Inflammatory macrophage treated with lipopolysaccharide for 4 hours (primary cell): ENCODE data around the gene GFRA4.
"Not testable (repeated sequence)": the region's sequence is repeated elsewhere in the genome, so short reads cannot be mapped to it uniquely, and the experiment has no call there.

Experiments used
- DNase-seq: peaks from one replicate; pipeline ENCODE4 v3.0.0-alpha.2; 2020

The GFRA4 gene

DNA sequence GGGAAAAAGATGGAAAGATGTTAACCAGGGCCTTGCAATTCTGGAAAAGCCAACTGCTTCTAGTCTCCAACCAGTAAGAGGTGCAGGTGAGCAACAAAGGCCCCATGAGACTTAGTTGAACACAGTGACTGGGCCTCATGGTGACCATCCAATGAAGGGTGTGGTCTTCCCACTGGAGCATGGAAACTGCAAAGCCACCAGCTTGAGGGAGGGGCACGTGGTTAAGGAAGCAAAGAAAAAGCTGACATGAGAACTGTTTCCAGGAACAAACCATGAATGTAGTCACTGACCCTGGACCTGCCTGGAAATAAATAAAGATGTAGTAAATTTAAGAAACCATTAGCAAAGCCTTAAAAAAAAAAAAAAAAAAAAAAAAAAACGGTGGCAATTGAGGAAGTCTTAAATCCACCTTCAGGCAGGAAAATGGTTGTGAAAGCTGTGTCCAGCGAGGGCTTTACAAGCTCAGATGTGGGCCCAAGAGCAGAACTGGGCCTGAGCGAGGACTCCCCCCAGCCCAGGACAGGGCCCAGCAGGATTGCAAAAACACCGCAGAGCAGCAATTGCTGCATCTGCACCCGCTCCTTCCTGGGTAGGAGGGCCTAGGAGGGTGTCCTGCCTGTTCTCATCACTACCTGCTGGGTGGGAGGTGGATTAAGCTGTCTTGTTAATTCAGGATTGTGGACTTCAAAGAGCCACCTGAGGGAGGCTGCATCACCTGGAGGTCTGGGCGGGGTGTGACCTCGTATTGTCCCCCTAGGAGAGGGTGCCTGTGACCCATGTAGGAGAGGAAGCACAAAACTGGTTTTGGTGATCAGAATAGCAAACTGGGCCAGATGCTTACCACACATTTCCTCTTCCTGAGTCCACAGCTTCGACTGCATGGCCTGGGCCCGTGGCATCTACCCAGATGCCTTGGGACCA lies 10.3 kb downstream of the GFRA4 start:
- DNase-seq = peak; percentile 16

DNA sequence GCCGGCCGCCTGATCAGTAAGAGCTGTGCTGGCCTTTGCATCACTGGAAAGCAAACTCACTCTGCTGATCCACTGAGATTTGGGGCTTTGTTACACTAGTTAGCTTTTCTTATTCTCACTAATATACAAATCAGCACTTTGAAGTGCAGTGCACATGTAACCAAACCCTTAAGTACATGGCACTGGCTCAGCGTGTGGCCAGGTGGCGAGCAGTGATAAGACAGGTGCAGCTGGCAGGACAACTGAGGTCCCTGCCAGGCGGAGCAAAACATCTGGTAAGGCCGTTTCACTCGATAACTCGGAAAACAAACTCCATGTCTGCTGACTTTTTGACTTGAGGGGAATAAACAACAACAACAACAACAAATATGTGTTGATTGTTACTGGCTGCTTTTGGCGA lies 11.0 kb downstream of the GFRA4 start:
- no peak for DNase-seq

DNA sequence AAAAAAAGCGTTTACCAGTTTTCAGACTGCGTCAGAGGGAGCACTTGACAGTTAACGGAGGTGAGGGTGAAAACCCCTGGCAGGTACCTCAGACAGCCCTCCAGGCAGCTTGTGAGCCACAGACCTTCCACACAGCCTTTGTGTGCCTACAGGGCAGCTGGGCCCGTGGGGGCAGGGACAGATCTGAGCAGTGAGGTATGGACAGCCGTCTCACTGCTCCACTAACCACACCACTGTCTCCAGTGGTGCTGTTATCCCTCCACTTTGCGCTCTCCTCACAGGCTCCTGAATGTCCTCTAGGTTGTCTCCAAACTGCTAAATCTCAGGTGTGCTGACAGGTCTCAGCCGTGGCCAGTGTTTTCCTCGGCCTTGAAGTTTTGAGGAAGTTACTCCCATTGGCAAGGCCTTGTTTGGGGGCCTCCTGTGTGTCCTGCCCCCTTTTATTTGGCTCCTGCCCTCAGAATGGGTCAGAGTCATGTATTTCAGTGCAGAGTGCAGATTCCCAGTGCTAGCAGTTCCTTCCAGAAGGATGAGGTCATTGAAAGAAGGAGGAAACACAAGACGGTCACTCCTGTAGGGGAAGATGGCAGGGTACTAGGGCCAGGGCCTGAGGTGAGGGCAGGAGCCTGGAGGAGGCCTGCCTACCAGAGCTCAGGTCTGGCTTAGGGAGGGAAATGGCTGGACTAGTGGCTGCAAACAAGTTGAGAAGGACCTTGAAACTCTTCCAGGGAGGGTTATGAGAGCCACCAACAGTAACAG lies 11.8 kb downstream of the GFRA4 start:
- DNase-seq = peak; percentile 15

DNA sequence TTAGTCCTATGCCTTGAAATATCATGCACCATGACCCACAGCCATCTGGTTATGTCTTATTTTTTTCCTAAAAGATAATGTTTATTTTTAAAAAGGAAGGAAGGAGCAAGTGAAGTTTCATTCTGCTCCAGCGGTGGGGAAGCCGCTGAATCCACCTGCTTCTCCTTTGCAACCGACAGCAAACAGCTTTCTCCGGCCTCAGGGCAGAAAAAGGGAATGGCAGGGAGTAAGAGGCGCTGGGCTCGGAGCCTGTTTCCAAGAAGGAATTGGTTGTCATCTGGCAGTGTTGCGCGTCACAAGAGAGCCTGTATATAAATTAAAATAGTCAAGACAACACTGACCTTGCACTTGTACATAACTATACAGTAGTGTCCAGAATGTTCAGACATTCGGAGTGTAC lies 14.2 kb downstream of the GFRA4 start:
- DNase-seq = no peak

DNA sequence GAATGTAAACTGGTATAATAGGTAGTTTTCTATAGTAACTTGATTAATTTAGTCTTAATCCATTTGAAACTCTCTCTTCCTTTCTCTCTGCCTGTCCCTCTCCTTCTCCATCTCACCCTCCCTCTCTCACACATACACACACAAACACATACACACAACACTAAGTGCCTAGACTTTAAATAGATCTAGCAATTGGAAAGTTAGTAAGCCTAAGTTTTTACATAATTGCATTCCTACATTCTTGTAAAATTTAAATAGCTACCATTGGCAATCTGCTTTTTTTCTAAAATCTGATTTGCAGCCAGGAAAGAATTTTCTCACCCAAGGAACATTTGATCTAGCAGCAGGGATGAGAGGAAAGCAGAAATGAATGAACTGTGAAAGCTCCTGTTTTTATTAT lies 15.7 kb downstream of the GFRA4 start:
- no peak for DNase-seq

DNA sequence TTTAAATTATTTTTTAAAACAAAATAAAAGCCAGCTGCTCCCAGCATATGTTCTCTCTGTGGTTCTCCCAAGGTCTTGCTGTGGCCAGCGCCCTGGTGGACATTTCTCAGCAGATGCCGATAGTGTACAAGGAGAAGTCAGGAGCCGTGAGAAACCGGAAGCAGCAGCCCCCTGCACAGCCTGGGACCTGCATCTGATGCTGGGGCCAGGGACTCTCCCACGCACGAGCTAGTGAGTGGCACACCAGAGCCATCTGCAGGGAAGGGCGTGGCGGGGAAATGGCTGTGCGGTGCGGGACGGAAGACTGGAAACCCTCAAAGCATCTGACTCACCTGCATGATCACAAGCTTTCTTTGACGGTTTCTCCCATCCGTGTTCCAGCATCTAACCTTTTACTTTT lies 16.5 kb downstream of the GFRA4 start:
- no peak for DNase-seq

DNA sequence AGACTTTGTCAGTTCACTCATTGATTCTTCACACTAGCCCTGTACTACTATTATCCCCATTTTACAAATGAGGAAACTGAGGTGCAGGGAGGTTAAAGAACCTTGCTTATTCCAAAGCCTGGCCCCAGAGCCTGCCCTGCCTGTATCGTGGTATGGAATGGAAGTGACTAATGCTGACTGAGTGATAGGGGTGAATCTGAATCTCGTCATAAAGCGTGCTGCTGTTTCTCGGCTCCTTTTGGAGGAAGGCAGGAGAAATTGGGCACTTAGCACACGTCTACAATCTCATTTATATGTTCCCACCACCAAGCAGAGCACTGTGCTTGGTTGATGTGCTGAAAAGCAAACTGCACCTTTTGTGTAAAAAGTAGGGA lies 17.1 kb downstream of the GFRA4 start:
- no peak for DNase-seq

DNA sequence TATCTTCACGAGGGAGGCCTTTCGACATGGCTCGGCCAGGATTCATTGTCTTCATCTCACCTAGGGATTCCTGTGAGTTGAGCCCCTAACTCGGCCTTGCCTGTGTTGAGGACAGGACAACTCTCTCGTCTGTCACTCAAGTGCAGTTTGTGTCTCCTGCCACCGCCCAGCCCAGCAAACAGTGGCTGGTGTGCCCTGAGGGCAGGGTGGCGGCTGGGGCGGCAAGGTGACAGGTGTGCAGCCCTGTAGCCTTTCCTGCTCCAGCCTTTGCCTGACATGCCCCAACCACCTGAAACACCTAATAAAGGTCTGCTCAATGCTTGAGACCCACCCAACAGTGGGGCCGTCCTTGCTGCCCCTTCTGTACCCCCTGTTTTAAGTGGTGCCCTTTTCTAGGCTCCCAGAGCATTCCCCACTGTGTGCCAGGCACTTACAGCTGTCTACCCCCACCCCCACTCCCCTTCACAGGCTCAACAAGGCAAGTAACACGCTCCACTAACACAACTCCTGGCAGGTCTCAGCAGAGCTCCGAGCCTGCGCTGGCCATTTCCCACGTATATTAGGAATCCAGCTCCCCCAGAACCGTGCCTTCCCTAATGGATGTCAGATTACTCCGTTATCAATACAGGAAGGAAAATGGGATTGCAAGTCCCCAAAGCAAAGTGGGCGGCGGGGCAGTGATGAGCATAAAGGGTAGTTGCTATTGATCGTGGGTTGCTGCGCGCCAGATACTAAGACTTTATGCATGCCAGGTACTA lies 17.7 kb downstream of the GFRA4 start:
- DNase-seq = no peak

DNA sequence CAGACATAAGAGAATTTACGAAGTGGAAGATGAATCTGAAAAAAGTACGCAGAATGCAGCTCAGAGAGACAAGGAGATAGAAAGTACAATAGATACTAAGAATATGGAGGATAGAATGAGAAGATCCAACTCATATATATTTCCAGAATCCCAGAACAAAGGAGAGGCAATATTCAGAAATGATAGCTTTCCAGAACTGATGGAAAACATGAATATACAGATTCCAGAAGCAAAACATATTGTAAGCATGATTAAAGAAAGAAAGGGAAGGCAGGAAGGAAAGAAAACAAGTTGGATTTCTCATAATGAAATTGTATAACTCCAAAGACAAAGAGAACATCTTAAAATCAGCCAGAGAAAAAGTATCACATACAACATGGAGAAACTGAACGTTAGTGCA lies 22.9 kb downstream of the GFRA4 start:
- DNase-seq = no peak

DNA sequence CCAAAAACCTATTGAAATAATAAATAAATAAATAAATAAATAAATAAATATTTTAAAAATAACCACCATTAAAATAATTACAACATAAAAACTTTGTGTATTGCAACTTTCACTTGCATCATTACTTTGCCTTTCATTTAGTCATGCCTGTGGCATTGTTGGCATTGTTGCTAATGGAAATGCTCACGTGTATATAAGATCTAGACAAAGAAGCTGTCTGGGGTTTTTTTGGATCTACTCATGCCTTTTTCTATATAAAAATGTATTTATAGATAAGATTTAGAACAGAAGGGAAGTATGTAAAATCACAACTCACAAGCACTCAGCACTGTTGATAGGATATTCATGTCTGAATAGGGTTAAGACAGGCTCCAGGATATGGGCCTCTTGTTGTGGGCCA lies 27.9 kb downstream of the GFRA4 start:
- no peak for DNase-seq

DNA sequence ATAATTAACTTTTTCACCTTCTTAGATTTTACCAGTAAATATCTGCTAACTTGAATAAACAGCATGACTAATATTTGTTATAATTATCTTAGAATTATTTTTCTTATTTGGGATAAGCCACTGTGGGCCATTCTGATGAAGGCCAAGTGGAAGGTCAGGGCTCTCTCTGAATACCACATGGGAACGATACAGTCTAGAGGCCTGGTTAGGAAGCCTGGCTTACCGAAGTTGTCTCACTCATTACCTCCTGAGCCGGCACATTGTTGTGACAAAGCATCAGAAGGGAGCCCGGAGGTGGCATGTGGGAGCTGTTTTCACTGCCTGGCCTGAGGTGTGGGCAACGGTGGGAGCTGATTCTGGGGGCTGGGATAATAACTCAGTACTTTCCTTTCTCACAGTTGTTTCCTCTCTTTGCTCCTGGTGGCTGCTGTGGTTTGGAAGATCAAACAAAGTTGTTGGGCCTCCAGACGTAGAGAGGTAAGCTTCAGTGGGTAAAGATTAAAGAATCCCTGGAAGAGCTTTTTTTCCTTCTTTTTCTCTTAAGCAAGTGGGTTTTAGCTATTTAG lies 29.2 kb downstream of the GFRA4 start:
- DNase-seq = no peak

DNA sequence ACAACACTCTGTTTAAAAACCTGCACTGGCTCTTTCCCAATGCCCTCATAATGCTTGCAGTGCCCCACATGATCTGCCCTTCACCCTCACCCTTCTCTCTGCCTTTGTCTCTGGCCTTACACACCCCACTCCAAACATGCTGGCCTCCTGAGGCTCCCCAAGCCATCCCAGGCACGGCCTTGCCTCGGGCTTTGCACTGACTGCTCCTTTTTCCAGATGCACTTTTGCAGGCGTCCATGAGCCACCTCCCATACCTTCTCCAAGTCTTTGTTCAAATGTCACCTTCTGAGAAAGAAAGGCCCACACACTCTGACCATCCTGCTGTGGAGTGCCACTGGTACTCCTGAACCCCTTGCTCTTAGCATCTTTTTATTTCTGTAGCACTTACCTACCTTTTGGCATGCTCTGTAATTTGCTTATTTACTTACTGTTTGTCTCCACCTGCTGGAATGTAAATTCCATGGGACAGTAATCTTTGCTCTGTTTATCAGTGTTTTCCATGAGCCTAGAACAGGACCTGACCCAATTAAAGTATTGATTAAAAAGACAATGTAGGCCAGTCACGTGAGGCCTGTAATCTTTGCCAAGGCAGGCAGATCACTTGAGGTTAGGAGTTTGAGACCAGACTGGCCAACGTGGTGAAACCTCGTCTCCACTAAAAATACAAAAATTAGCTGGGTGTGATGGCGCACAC lies 30.7 kb downstream of the GFRA4 start:
- no peak for DNase-seq

DNA sequence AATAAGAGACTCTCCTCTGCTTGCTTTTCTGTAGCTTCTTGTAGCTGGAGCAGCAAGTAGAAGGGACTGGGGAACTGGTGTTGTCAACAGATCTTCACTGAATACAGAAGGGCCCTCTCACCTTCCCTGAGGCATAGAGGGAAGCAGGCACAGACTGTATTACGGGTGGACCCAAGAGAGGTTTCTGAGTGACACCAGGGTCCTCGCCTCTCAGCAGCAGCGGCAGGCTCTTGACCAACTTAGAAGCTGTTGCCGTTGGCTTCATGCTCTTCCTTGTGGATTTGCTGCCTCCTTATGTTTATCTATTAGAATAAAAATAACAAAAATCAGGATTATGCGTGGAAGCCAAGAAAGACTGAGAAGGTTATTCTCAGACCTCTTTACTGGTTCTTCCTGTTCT lies 31.7 kb downstream of the GFRA4 start:
- DNase-seq = no peak

DNA sequence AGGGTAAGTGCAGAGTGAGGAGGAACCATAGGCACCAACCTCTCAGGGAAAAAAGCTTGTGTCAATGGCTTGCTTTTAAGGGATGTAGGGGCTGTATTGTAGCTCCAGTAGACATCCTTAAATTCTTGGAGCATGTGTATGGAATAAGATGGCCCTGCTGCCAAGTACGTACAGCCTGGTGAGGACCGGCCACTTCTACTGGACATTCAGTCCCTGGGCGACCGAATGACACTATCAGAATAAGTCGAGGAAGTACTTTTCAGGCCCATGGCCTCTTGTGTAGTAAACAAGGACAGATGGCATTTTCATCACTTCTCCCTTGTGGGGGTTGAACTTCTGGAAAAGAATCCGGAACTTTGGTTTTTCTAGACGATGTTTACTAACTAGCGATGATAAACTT lies 32.8 kb downstream of the GFRA4 start:
- DNase-seq = no peak

DNA sequence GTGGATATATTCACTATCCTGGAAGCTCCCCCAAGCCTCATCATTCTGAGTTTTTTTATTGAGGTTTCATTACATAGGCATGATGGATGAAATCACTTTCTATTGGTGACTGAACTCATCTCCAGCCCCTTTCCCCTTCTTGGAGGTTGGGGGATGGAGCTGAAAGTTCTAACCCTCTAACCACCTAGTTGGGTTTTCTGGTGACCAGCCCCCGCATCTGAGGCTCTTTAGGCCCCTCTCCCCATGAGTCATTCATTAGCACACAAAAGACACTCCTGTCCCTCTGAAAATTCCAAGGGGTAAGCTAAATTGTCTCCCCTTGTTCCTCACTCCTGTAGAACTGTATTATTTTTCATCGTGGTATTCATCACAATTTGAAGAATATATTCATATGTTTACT lies 33.3 kb downstream of the GFRA4 start:
- no peak for DNase-seq

DNA sequence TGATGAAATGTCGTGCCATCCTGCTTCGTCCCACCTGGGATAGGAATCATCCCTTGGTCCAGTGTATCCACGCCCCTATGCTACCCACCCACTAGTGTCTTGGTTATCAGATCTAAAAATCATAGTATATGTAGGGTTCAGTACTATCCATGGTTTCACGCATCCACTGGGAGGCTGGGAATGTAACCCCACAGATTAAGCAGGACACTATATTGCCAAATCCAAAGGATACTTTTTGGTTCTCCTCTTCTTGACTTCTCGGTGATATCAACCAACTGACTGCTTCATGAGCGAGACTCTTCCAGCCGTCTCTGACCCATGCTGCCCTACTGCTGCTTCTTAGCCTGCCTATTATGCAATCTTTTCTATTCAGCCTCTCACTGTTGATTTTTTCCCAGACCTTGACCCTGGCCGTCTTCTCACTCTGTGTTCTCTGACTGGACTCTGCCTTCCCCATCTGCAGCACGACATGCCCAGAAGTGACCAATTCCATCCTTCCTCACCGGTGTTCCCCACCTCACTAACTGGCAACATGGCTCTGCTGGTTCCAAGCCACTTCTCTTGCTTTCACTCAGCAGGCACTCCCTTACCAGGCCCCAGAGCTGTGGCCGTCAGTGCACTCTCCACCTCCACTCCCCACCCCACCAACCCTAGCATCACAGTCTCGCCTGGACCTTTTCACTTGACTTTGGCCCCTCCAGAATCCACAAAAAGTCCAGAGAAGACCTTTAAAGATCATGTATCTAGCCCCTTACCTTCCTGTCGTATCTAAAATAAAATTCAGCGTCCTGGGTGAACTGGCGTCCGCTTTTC lies 34.5 kb downstream of the GFRA4 start:
- no peak for DNase-seq

DNA sequence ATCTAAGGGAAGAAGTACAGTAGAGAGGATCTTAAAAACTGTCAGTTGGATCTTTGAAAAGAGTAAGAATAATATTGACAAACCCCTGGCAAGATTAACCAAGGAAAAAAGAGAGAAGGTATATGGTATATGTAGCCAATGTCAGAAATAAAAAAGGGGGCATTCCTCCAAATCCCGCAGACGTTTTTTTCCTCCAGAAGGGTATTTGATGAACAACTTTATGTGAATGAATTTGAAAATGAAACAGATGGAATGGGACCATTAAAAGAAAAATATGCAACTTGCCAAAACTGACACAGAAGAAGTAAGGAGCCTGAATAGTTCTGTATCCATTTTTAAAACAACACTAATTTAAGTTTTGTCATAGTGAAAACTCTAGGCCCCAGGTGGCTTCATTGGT lies 35.7 kb downstream of the GFRA4 start:
- DNase-seq = no peak

DNA sequence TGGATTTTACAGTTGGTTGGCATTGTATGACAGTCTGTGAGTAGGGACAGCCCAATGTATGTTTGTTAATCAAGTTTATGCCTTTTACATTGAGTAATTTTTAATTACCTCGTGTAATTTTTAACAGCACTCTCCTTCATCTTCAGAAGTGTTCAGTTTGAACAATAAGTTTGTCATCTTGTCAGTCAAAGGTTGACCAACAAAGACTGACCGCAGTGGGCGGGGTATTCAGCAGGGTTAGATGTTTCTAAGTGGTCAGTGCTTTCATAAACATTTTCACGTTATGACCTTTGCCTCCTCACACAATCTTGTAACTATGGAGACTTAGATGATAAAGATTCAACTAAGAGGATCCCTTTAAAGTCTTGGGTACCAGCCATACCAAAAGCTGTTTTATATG lies 40.8 kb downstream of the GFRA4 start:
- no peak for DNase-seq

DNA sequence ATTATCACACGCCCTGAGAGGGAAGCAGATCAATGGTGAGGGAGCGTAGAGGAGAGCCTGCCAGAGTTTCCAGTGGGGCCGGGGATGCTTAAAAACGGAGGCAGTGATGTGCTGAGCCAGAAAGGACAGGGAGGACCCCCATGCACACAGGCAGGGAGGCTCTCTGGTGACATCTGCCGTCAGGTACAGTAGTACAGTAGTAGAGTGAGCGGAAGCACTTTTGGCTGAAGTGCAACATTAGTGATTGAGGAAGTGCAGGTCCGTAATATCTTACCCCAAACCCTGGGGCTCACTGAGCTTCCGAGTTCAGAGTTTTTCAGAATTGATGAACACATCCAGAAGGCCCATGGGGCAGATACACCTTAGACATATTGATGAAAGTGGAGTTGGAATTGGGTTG lies 42.1 kb downstream of the GFRA4 start:
- no peak for DNase-seq

DNA sequence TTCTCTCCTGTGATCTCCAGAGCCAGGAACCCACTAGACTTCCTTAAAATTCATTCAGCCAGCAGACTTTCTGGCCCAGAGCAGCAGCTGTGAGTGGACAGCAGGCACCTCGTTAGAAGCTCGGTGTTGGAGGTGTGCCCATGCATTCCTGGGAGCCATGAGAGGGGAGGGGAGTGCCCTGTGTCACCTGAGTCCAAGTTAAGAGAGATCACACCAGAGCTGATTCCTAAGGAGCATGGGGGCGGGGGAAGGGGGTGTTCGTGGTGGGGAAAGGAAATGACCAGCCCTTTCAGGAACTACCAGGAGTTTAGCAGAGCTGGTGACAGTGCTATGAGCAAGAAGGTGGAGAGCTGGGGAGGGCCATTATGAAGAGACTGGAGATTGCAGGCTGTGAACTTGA lies 46.9 kb downstream of the GFRA4 start:
- no peak for DNase-seq

DNA sequence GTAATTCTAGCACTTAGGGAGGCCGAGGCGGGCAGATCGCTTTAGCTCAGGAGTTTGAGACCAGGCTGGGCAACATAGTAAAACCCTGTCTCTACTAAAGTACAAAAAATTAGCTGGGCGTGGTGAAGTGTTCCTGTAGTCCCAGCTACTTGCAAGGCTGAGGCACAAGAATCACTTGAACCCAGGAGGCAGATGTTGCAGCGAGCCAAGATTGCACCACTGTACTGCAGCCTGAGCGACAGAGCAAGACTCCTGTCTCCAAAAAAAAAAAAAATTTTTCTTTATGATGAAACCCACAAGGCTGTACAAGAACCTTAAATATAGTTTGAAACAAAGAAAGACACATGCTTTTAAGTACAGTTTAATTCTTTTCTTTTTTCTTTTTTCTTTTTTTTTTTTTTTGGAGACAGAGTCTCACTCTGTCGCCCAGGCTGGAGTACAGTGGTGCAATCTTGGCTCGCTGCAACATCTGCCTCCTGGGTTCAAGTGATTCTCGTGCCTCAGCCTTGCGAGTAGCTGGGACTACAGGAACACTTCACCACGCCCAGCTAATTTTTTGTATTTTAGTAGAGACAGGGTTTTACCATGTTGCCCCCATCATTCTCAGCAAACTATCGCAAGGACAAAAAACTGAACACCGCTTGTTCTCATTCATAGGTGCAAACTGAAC lies 47.9 kb downstream of the GFRA4 start:
- not testable (repeated sequence) for DNase-seq
